Activated CD8-positive, alpha-beta memory T cell treated with anti-CD3 and anti-CD28 coated beads, Interleukin-2, amount 10 ng/mL, durations not matched to agents 7 days and 5 days (primary cell): ENCODE measurements around the gene TNS1. TPM values are rescaled to one million over a fixed set of nuclear protein-coding genes. Genes with fewer than 3 reads are reported as not detected.
A peak's percentile ranks its signal among the peaks of the same experiment; 100 is the strongest.

Experiments
- ATAC-seq: fragments of 150-1000 bp; cut with Tn5 transposase; one replicate; pipeline ENCODE4 v1.10.0; 2021; ENCODE audit warnings: moderate library complexity
- CTCF ChIA-PET: fragments of 350-600 bp; sonication (Branson Sonifier 250); formaldehyde crosslinking; loops from one replicate; lab custom pipeline; 2021; ENCODE audit warnings: antibody characterized with exemption; lab: Charles Lee
- DNase-seq: peaks from one replicate; pipeline ENCODE4 v3.0.0-alpha.2; 2020
- H3K27ac Mint-ChIP-seq: one replicate; pipeline ENCODE4 v1.8.0; 2021; ENCODE audit warnings: mild to moderate bottlenecking, mixed read lengths
- H3K27me3 Mint-ChIP-seq: one replicate; pipeline ENCODE4 v1.8.0; 2021; ENCODE audit warnings: mixed read lengths
- H3K36me3 Mint-ChIP-seq: one replicate; pipeline ENCODE4 v1.8.0; 2021; ENCODE audit warnings: mild to moderate bottlenecking, mixed read lengths
- H3K4me1 Mint-ChIP-seq: one replicate; pipeline ENCODE4 v1.8.0; 2021; ENCODE audit warnings: mixed read lengths
- H3K4me3 Mint-ChIP-seq: one replicate; pipeline ENCODE4 v1.8.0; 2021; ENCODE audit warnings: mild to moderate bottlenecking, moderate library complexity, mixed read lengths
- H3K9me3 Mint-ChIP-seq: one replicate; pipeline ENCODE4 v1.8.0; 2022; ENCODE audit warnings: low read depth, mixed read lengths
- total RNA-seq, 2 experiments: library from RNA; stranded (reverse); gene quantifications; one replicate each; pipeline ENCODE4 v1.2.3, GENCODE V29; 2021

The TNS1 gene
- total RNA-seq, 2 experiments from 2014 or later: 1.4 to 4.4 TPM

DNA sequence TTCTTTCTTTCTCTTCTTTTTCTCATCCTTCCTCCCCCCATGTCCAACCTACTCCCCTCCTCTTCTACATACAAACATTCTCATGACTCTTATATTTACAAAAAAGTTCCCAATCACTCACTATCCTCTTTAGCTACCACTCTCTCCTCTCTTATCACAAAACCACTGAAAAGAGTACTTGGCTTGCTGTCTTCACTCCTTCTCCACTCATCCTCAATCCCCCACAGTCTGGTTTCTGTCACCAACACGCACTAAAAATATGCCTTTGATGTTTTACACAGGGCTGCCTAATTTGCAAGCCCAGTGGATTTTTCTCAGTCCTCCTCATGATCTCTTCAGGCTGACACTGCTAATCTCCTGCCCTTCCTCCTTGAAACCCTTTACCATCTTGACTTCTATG, 159.5 kb downstream of the TNS1 start:
- H3K4me1 Mint-ChIP-seq: no peaks in the 10 kb centered on the region
- DNase-seq: no peak
- no peaks in the 10 kb centered on the region for H3K36me3 Mint-ChIP-seq
- no peak overlapping the region for H3K27ac Mint-ChIP-seq
- no peak for ATAC-seq
- H3K27me3 Mint-ChIP-seq: no peaks in the 10 kb centered on the region
- CTCF ChIA-PET: interaction anchor here (1.0 kb wide), 1 partner anchor 151 kb away, joined by 3 read pairs; no protein-coding TSS in a partner anchor
- no peaks in the 10 kb centered on the region for H3K9me3 Mint-ChIP-seq
- no peak overlapping the region for H3K4me3 Mint-ChIP-seq

DNA sequence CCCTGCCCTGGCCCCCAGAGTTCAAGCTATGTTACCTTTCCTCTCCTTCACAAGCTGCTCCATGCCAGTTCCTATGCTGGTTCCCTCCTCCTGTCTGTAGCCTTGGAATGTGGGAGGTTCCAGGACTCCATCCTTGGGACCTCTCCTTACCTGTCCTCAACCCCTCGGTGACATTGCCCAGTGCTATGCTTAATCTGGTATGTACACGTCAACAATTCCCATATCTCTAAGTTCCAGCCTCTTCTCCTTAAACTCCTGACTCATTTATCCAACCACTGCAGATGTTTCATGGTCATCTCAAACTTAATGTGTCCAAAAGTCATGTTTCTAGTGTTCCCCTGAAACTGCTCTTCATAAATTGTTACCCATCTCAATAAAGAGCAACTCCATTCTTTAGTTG, 160.8 kb downstream of the TNS1 start:
- H3K4me1 Mint-ChIP-seq: no peaks in the 10 kb centered on the region
- no peaks in the 10 kb centered on the region for H3K36me3 Mint-ChIP-seq
- DNase-seq (no peak), ATAC-seq (no peak)
- H3K4me3 Mint-ChIP-seq: no peak overlapping the region
- CTCF ChIA-PET: no interaction called here
- no peak overlapping the region for H3K27ac Mint-ChIP-seq
- H3K9me3 Mint-ChIP-seq: no peaks in the 10 kb centered on the region
- no peaks in the 10 kb centered on the region for H3K27me3 Mint-ChIP-seq

DNA sequence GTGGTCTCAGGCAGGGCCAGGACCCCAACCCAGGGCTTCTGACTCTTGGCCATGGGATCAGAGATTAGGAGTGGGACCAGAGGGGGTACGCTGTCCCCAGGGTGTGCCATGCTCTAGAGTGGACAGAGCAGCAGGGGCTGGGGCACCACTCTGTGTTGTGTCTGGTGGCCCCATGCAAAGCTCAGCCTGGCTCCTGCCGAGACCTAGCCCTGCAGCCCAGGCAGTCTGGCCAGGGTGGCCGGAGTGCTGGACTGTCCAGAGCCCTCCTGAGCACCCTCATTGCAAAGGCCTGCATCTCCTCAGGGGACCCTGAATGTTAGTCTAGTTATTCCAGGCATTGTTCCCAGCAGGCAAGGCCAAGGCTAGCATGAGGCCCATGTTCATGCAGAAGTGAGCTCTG, 162.3 kb downstream of the TNS1 start:
- no peak overlapping the region for H3K4me3 Mint-ChIP-seq
- no peaks in the 10 kb centered on the region for H3K9me3 Mint-ChIP-seq
- no peaks in the 10 kb centered on the region for H3K36me3 Mint-ChIP-seq
- H3K27me3 Mint-ChIP-seq: peaks cover 2% of the 10 kb centered on the region
- H3K4me1 Mint-ChIP-seq: no peaks in the 10 kb centered on the region
- H3K27ac Mint-ChIP-seq: no peak overlapping the region
- no peak for DNase-seq
- CTCF ChIA-PET: interaction anchor here (1.5 kb wide), 1 partner anchor 54 kb away, joined by 4 read pairs; no protein-coding TSS in a partner anchor
- ATAC-seq: no peak

DNA sequence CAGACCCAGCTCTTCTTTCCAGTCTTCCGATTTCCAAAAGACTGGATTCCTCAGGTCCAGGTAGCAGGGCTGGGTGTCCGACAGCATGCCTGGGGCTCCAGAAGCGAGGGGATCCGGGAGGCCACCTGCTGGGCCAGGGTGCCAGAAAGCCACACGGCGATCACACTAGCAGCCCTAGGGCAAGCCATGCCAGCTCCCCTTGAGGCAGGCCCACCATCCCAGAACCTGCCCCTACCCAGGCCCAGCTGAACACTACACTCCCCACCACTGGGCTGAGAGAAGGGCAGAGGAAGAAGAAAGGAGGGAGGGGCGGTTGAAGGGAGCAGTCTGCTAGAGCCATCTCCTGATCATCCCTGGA, 163.1 kb downstream of the TNS1 start:
- H3K4me1 Mint-ChIP-seq: no peaks in the 10 kb centered on the region
- no peak for ATAC-seq
- no peak overlapping the region for H3K27ac Mint-ChIP-seq
- H3K4me3 Mint-ChIP-seq: no peak overlapping the region
- H3K9me3 Mint-ChIP-seq: no peaks in the 10 kb centered on the region
- DNase-seq: no peak
- CTCF ChIA-PET: interaction anchor here (1.5 kb wide), 1 partner anchor 53 kb away, joined by 4 read pairs; no protein-coding TSS in a partner anchor
- H3K36me3 Mint-ChIP-seq: no peaks in the 10 kb centered on the region
- H3K27me3 Mint-ChIP-seq: peaks cover 2% of the 10 kb centered on the region

DNA sequence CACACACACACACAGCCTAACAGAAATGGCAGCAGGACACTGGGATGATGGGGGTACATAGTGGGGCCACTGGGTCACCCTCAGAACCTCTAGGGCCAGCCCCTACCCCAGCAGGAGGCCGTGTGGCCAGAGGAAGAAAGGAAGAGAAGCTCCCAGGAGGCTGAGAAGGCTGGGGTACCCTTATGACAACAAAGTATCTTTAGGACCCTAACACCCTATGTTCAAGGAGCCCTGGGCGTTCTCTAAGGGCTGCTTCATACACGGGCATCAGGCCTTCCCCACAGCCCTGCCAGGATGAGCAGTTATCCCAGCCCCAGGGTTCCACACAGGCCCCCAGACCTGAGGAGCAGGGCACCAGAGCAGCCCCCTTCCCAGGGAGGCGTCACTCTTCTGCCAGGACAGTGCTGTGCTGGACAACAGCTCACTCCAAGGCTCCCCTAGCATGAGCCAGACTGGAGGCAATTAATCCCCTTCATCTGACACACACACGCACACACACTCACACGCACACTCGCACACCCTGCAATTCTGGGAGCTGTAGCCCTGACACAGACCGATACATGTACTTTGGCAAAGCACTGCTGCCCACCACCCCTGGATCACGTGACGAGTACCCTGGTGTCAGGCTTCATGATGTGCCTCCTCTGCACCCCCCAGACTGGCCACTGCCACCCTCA, 163.6 kb downstream of the TNS1 start:
- Mint-ChIP-seq H3K36me3 (no peaks in the 10 kb centered on the region), H3K4me3 (no peak overlapping the region), H3K27me3 (peaks cover 2% of the 10 kb centered on the region), H3K27ac (no peak overlapping the region), H3K9me3 (no peaks in the 10 kb centered on the region), H3K4me1 (no peaks in the 10 kb centered on the region)
- CTCF ChIA-PET: interaction anchor here (1.5 kb wide), 1 partner anchor 52 kb away, joined by 4 read pairs; no protein-coding TSS in a partner anchor
- peak; percentile 12 for ATAC-seq
- DNase-seq: no peak

DNA sequence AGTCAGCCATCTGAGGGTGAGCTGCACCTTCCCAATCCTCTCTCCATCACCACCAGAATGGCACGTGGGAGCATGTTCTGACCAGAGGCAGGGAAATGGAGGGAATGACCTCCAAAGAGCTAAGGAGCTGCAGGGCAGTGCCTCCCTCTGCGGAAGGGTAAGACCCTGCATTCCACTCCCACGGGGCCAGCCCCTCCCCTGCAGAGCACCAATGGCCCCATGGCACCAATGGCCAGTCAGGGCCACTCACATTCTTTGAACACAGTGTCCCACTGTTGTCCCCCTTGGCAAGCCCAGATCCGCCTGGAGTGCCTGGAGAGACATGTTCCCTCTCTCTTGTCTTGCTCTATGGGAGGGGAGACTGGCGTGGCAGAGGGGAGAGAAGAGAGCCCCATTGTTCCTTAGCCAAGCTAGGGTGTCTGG, 164.4 kb downstream of the TNS1 start:
- DNase-seq (no peak), ATAC-seq (no peak)
- no peaks in the 10 kb centered on the region for H3K36me3 Mint-ChIP-seq
- no peaks in the 10 kb centered on the region for H3K9me3 Mint-ChIP-seq
- H3K4me1 Mint-ChIP-seq: no peaks in the 10 kb centered on the region
- H3K27me3 Mint-ChIP-seq: peaks cover 2% of the 10 kb centered on the region
- no peak overlapping the region for H3K4me3 Mint-ChIP-seq
- CTCF ChIA-PET: no interaction called here
- H3K27ac Mint-ChIP-seq: no peak overlapping the region

DNA sequence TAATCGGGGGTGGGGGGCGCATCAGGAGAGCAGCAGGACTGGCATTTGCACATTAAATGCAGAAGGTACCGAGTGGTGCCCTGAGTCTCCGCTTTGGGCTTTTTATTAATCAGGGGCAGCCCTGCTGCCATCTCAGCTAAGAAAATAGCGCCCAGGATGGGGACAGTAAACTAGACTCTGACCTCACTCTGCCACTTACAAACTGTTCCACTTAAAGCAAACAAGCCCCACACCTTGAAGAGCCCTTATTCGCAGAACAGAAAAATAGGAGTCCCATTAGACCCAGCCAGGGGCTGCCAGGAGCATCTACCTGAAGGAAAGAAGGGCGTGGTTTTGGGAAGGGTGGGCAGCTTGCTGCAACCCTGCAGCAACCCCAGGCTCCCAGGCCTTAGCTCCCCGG, 165.3 kb downstream of the TNS1 start:
- Mint-ChIP-seq H3K36me3 (no peaks in the 10 kb centered on the region), H3K27ac (no peak overlapping the region), H3K4me1 (no peaks in the 10 kb centered on the region)

DNA sequence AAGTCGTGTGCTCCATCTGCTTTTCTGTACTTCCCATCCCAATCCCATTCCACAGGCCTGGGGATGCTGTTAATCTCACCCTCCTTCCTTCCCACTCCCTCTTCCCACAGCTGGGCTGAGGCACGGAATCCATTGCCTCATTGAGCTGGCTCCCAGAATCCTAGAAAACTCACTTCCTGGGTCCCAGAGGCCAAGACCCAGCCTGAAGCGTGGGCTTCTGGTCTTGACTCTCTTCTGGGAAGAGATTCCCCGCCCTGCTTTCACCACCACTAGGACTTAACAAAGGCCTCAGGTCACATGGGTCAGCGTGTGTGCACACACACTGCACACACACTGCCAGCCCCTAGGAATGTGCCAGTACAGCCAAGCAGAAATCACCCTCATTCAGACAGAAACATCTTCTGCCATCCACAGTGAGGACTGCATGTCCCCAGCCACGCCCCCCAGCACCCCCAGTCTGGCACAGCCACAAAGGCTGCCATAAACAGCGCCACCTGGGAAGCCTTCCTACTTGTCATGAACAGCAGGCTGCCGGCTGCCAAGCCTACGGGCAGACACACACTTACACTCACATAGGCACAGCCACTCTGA, 165.8 kb downstream of the TNS1 start:
- peaks cover 2% of the 10 kb centered on the region for H3K27me3 Mint-ChIP-seq
- no peaks in the 10 kb centered on the region for H3K9me3 Mint-ChIP-seq
- no peak overlapping the region for H3K4me3 Mint-ChIP-seq
- no peak for ATAC-seq
- H3K36me3 Mint-ChIP-seq: no peaks in the 10 kb centered on the region
- DNase-seq: no peak
- no peak overlapping the region for H3K27ac Mint-ChIP-seq
- no peaks in the 10 kb centered on the region for H3K4me1 Mint-ChIP-seq
- CTCF ChIA-PET: no interaction called here

More for the DNA sequence above, 165.3 kb downstream of the TNS1 start:
- DNase-seq (no peak), ATAC-seq (no peak)
- Mint-ChIP-seq H3K27me3 (peaks cover 2% of the 10 kb centered on the region), H3K4me3 (no peak overlapping the region), H3K9me3 (no peaks in the 10 kb centered on the region)
- CTCF ChIA-PET: no interaction called here

DNA sequence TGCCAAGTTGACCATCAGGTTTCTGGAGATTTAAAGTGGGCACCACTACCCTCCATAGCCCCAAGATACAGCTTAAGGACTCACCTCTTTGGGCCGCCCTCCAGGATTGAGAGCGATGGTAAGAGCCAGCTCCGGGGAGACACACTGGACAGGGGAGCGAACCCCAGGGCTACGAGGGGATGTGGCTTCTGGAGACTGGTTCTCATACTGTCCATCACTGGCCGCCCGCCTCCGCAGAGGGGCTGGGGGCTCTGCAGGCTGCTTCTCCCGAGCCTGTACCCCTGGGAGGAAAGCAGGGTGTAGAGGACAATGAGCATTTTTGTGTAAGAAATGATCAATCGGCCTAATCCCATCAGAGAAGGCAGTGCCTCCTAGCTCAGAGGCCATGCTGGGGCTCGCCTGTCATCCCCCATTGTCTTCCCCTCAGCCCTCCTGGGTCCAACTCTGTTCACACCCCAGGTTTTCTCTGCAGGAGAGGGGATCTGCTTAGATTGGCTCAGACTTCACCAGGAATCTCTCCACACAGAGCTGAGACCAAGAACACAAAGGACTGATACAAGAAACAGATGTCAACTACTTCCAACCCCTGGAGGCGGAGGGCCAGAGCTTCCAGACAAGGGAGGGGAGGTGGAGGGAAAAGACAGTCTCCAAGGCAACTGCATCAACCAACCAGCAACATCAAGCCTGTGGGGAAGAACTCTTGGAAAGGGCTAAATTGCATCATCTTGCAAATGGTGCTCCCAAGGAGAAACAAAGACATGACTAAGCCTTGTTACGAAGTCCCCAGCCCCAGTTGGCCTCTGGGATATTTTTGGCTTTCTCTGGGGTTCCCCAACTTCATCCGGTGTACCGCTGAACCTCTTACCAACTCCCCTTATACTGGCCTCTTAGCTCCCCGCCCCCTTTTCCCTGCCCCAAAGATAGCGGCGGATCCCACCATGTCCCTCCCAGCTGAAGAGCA, 166.6 kb downstream of the TNS1 start:
- CTCF ChIA-PET: no interaction called here
- H3K9me3 Mint-ChIP-seq: no peaks in the 10 kb centered on the region
- no peaks in the 10 kb centered on the region for H3K36me3 Mint-ChIP-seq
- DNase-seq: no peak
- H3K4me3 Mint-ChIP-seq: no peak overlapping the region
- peaks cover 2% of the 10 kb centered on the region for H3K27me3 Mint-ChIP-seq
- no peak overlapping the region for H3K27ac Mint-ChIP-seq
- ATAC-seq: no peak
- H3K4me1 Mint-ChIP-seq: no peaks in the 10 kb centered on the region

DNA sequence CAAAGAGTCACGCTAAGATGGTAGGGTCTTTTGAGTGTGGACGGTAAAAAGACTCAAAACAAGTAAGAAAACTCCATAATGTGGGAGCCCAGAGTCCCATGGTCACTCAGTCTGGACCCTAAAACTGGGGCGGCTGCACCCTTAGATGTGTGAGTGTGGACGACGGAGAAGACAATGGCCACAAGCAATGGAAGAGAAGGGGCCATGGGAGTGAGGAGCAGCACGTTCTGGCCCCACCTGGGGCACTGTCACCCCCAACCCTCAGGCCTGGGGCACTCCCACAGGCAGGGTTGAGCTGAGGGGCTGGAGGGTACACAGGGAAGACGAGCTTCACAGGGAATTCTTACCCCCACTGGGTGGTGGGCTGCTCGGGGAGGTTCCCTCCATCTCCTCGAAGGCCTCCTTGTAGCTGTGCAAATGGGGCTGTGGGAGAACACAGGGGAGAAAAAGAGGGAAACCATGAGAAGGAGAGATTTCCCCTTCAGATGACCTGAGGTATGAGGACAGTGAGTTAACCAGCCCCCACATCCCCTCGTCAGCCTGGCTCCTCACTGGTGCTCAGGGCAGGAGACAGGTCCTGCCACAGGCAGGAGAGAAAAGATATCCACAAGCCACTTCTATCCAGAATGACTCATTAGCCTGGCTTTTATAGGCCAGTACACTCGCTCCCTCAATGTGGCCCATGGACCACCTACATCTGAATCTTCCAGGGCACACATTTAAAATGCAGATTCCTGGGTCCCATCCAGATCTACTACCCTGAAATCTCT, 167.9 kb downstream of the TNS1 start:
- Mint-ChIP-seq H3K4me1 (no peaks in the 10 kb centered on the region), H3K27me3 (peaks cover 2% of the 10 kb centered on the region), H3K27ac (no peak overlapping the region), H3K4me3 (no peak overlapping the region), H3K9me3 (no peaks in the 10 kb centered on the region), H3K36me3 (no peaks in the 10 kb centered on the region)
- CTCF ChIA-PET: interaction anchor here (1.0 to 1.2 kb wide), 2 partner anchors 46 to 52 kb away, joined by 3 to 4 read pairs; no protein-coding TSS in a partner anchor
- DNase-seq (no peak), ATAC-seq (no peak)

DNA sequence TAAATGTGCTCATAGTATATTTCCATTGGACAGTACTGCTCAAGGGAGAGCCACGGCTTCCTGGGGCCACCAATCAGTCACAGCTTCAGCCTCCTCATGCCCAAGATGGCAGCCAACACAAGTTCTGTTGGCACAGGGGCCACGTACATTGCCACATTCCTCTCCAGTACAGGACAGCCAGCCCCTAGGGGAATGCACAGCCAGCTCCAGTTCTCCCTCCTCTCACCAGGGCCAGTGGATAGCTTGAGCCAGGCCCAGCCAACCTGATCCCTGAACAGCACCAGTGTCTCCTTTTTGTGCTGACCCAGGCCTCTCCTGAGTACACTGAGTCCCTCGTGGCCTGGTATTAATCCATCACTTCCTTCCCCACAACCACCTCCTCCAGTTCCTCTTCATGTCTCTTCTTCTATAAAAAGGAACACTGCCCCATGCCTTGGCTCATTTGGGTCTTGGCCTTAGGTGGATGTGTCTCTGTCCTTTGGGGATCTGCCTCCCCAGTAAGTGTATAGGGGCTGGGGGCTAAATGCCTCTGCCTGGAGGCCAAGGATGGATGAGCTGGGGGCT, 168.7 kb downstream of the TNS1 start:
- H3K27ac Mint-ChIP-seq: no peak overlapping the region
- H3K27me3 Mint-ChIP-seq: peaks cover 2% of the 10 kb centered on the region
- ATAC-seq (no peak), DNase-seq (no peak)
- H3K4me3 Mint-ChIP-seq: no peak overlapping the region
- no peaks in the 10 kb centered on the region for H3K4me1 Mint-ChIP-seq
- no peaks in the 10 kb centered on the region for H3K9me3 Mint-ChIP-seq
- H3K36me3 Mint-ChIP-seq: no peaks in the 10 kb centered on the region
- CTCF ChIA-PET: interaction anchor here (1.0 to 1.2 kb wide), 2 partner anchors 45 to 53 kb away, joined by 3 to 4 read pairs; no protein-coding TSS in a partner anchor

DNA sequence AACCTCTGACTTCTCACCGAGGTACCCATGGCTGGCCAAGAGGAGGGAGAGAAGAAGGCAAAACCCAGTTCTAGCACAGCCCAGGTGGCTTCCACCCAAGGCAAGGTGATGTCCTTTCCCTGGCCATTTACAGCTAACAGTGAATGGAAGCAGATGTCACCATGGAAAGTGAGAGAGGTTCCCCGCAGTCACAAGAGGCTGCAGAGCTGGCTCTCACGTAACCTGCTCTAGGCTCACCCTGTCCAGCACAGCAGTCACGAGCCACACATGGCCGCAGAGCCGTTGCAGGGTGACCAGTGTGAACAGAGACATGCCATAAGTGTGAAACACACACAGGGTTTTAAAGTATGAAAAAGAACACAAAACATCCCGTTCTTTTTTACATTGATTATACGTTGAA, 169.4 kb downstream of the TNS1 start:
- H3K4me3 Mint-ChIP-seq: no peak overlapping the region
- H3K4me1 Mint-ChIP-seq: no peaks in the 10 kb centered on the region
- H3K9me3 Mint-ChIP-seq: no peaks in the 10 kb centered on the region
- H3K27me3 Mint-ChIP-seq: peaks cover 2% of the 10 kb centered on the region
- ATAC-seq (no peak), DNase-seq (no peak)
- CTCF ChIA-PET: interaction anchor here (1.2 kb wide), 1 partner anchor 53 kb away, joined by 4 read pairs; no protein-coding TSS in a partner anchor
- no peak overlapping the region for H3K27ac Mint-ChIP-seq
- H3K36me3 Mint-ChIP-seq: no peaks in the 10 kb centered on the region
